ENCODE results near the gene SEMA3A.

DNA sequence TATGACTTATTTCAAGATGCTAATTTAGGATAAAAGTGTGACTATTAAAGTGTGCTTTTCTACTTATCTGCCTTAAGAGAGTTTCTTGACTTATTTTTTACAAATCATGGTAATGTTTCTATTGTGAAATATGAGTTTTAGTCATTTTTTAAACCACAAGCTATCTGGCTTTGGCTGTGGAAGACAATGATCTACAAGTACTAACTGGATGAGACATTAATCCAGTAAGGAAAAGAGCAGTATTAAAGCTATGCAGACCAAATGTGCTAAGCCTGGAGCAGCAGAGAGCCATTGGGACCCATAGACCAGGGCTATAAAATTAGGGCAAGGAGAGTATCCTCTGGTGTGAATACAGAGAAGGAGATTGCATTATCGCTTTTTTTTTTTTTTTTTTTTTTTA lies 92.4 kb downstream of the SEMA3A start:
- TF ChIP-seq, protein P1, sequence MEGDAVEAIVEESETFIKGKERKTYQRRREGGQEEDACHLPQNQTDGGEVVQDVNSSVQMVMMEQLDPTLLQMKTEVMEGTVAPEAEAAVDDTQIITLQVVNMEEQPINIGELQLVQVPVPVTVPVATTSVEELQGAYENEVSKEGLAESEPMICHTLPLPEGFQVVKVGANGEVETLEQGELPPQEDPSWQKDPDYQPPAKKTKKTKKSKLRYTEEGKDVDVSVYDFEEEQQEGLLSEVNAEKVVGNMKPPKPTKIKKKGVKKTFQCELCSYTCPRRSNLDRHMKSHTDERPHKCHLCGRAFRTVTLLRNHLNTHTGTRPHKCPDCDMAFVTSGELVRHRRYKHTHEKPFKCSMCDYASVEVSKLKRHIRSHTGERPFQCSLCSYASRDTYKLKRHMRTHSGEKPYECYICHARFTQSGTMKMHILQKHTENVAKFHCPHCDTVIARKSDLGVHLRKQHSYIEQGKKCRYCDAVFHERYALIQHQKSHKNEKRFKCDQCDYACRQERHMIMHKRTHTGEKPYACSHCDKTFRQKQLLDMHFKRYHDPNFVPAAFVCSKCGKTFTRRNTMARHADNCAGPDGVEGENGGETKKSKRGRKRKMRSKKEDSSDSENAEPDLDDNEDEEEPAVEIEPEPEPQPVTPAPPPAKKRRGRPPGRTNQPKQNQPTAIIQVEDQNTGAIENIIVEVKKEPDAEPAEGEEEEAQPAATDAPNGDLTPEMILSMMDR (conservative IDR thresholded peaks at IDR 0.05), result no peak
- TF ChIP-seq EZH2 (IDR thresholded peaks at IDR 0.05; ENCODE audit: low read depth), result no peak

Measured in PC-9 (cell line).